ENCODE data around the gene CNTNAP5.

GRCh38 chr2:124776332-124776731 lies 751.2 kb downstream of the CNTNAP5 start:
- TF ChIP-seq CTCF (IDR thresholded peaks at IDR 0.05; ENCODE audit: extremely low read depth in 1 of 2, insufficient read depth in 1 of 2, low read depth in 1 of 2, low read length in 2 of 2) (no peak), JUN (IDR thresholded peaks at IDR 0.05; ENCODE audit: borderline replicate concordance, insufficient read depth, insufficient read length, low read depth) (no peak), POLR2A (IDR thresholded peaks at IDR 0.05; ENCODE audit: low read depth, low read length) (no peak), EZH2 (IDR thresholded peaks at IDR 0.05; ENCODE audit: borderline replicate concordance, low read depth, low read length, severe bottlenecking) (no peak), POLR2AphosphoS5 (IDR thresholded peaks at IDR 0.05; ENCODE audit: insufficient read depth, low read depth, low read length) (no peak), MAX (IDR thresholded peaks at IDR 0.05; ENCODE audit: insufficient read depth, insufficient read length) (no peak)

All from endothelial cell of umbilical vein (primary cell).